Activated naive CD8-positive, alpha-beta T cell treated with anti-CD3 and anti-CD28 coated beads, Interleukin-2, amount 50 U/mL, for 24 hours (primary cell): ENCODE results near the gene FXR2.
"Not testable (repeated sequence)": the region's sequence is repeated elsewhere in the genome, so short reads cannot be mapped to it uniquely, and the experiment has no call there.

Source experiments
- ATAC-seq: fragments of 150-1000 bp; cut with Tn5 transposase; one replicate; pipeline ENCODE4 v1.10.0; 2021
- DNase-seq: peaks from one replicate; pipeline ENCODE4 v3.0.0; 2021
- H3K27ac Mint-ChIP-seq: one replicate; pipeline ENCODE4 v1.8.0; 2021; ENCODE audit warnings: mild to moderate bottlenecking, mixed read lengths
- H3K27me3 Mint-ChIP-seq: one replicate; pipeline ENCODE4 v1.8.0; 2021; ENCODE audit warnings: mixed read lengths
- H3K36me3 Mint-ChIP-seq: one replicate; pipeline ENCODE4 v1.8.0; 2021; ENCODE audit warnings: low read depth, mixed read lengths
- H3K4me1 Mint-ChIP-seq: one replicate; pipeline ENCODE4 v1.8.0; 2021; ENCODE audit warnings: mixed read lengths
- H3K4me3 Mint-ChIP-seq: one replicate; pipeline ENCODE4 v1.8.0; 2021; ENCODE audit warnings: mild to moderate bottlenecking, moderate library complexity, mixed read lengths
- H3K9me3 Mint-ChIP-seq: one replicate; pipeline ENCODE4 v1.8.0; 2021; ENCODE audit warnings: mixed read lengths

FXR2 gene

GRCh38 chr17:7636163-7636562 lies 21.5 kb upstream of the FXR2 start:
- no peak overlapping the region for H3K4me3 Mint-ChIP-seq
- H3K27ac Mint-ChIP-seq = no peak overlapping the region
- DNase-seq (no peak), ATAC-seq (no peak)
- peaks cover 3% of the 10 kb centered on the region for H3K27me3 Mint-ChIP-seq
- H3K36me3 Mint-ChIP-seq = no peaks in the 10 kb centered on the region
- no peaks in the 10 kb centered on the region for H3K4me1 Mint-ChIP-seq
- no peaks in the 10 kb centered on the region for H3K9me3 Mint-ChIP-seq

GRCh38 chr17:7634384-7634783 lies 19.7 kb upstream of the FXR2 start:
- H3K4me1 Mint-ChIP-seq = no peaks in the 10 kb centered on the region
- ATAC-seq (peak; percentile 26), DNase-seq (peak; percentile 39)
- H3K36me3 Mint-ChIP-seq = no peaks in the 10 kb centered on the region
- no peak overlapping the region for H3K4me3 Mint-ChIP-seq
- H3K27ac Mint-ChIP-seq = no peak overlapping the region
- H3K9me3 Mint-ChIP-seq = no peaks in the 10 kb centered on the region
- no peaks in the 10 kb centered on the region for H3K27me3 Mint-ChIP-seq

DNA sequence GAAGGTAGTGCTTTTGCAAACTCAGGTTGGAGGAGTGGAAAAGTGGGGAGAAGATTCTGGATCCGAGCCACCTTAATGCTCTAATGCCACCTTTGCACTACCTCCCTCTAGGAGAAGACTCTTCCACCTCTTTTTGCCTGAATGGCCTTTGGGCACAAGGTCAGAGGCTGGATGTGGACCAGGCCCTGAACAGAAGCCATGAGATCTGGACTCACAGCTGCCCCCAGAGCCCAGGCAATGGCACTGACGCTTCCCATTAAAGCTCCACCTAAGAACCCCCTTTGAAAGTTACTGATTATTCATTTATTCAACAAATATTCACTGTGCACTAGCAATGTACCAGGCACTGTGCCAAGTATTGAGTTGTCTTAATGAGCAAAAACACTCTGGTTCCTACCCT lies 18.4 kb upstream of the FXR2 start:
- H3K27ac Mint-ChIP-seq = no peak overlapping the region
- no peak overlapping the region for H3K4me3 Mint-ChIP-seq

DNA sequence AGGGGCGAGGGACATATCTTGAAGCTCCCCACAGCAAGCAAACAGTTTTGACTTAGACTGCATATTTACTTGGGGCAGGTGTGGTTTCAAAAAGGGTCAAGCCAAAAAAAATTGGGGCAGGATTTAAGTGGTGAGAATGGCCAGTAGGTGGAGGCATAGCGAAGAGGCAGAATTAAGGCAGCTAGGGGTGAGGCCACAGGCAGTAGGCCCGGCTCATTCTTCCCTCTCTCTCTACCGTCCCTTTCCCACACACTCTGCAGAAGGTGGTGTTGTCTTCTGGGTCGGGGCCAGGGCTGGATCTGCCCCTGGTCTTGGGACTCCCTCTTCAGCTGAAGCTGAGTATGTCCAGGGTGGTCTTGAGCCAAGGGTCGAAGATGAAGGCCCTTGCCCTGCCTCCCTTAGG lies 17.8 kb upstream of the FXR2 start:
- no peaks in the 10 kb centered on the region for H3K36me3 Mint-ChIP-seq
- no peaks in the 10 kb centered on the region for H3K27me3 Mint-ChIP-seq
- H3K27ac Mint-ChIP-seq = no peak overlapping the region
- peaks cover 5% of the 10 kb centered on the region for H3K4me1 Mint-ChIP-seq
- ATAC-seq = peak; percentile 34
- H3K9me3 Mint-ChIP-seq = no peaks in the 10 kb centered on the region
- H3K4me3 Mint-ChIP-seq = no peak overlapping the region
- DNase-seq = peak; percentile 28

More for the DNA sequence above, 18.4 kb upstream of the FXR2 start:
- no peaks in the 10 kb centered on the region for H3K36me3 Mint-ChIP-seq
- peaks cover 2% of the 10 kb centered on the region for H3K4me1 Mint-ChIP-seq
- no peaks in the 10 kb centered on the region for H3K9me3 Mint-ChIP-seq
- H3K27me3 Mint-ChIP-seq = no peaks in the 10 kb centered on the region
- DNase-seq = no peak
- ATAC-seq = no peak

DNA sequence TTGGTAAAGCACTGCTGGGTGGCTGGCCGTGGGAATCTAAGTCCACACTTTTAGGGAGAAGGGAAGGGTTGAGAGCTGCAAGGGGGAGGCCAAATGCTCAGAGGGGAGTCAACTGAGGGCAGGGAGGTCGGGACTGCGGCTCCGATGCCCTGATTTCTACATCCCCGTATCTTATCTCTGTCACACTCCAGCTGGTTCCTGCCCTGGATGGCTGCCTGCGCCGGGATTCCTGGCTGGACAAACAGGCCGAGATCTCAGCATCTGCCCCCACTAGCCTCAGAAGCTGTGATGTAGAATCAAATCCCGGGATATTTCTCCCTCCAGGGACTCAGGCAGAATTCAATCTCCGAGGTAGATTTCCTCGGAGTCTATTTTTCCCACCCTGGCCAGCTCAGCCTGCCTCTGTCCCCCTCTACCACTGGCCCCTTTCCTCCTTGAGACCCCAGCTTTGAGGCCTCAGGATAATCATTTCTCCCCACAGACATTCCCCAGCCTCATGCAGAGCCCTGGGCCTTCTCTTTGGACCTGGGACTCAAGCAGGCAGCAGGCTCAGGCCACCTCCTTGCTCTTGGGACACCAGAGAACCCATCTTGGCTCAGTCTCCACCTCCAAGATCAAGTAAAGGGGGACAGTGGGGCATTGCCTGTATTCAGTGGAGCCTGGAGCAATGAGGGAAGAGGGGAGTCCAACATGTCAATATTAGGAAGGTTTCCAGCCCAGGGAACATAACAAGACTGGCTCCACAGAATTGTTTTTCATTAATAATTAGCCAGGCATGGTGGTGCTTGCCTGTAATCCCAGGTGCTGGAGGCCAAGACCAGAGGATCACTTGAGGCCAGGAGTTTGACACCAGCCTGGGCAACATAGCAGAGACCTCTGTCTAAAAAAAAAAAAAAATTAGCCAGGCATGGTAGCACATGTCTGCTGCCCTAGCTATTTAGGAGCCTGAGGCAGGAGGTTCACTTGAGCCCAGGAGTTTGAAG lies 17.0 kb upstream of the FXR2 start:
- Mint-ChIP-seq H3K27me3 (no peaks in the 10 kb centered on the region), H3K4me1 (peaks cover 10% of the 10 kb centered on the region), H3K27ac (no peak overlapping the region), H3K36me3 (no peaks in the 10 kb centered on the region), H3K9me3 (no peaks in the 10 kb centered on the region), H3K4me3 (no peak overlapping the region)
- DNase-seq (no peak), ATAC-seq (no peak)

- Mint-ChIP-seq H3K27ac (no peak within 1 kb of the TSS), H3K36me3 (no peaks in the 10 kb centered on the region), H3K4me3 (no peak within 1 kb of the TSS)
Observed at GRCh38 chr17:7629939-7630571, 15.4 kb upstream of the FXR2 start, which contains the start of gene SHBG. Gene SHBG, plus strand, starts transcription at chr17:7630135. Its CDS starts 38 bp downstream, at chr17:7630173.

DNA sequence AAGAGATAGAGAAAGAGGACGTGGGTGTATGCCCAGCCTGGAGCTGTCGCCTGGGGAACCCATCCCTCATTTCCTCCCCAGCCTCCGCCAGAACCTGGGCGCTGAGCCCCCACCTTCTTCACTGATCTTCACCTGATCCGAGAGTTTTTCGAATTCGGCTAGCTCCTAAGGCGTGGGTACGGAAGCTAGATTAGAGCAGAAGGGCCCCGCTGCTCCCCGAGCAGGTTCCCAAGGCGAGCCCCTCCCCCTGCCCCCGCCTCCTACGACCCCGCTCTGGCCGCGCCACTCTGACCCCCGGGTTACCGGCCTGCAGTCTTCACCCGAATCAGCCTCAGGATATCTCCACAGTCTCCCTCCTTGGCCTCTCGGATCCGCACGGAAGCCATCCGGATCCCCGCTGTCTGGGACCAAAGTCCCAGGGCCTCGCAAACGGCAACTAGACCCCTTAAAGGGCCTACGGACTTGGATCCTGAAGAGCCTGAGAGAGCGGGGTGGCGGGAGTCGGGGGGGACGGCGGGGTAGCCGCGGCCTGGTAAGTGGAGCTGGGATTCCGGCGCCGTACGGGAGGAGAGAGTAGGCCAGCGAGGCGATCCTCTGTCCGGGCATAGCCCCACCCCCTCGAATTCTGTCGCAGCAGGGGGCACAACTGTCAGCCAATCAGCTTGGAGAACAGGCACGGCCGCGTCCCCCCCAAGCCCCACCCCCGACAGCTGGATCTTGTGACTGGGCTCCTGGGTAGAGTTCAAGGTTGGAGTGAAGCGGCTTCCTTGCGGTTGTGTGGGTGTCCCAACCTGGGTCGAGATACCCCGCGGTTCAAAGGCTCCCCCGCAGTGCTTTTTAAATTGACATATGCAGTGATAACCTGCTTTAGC lies 12.8 kb upstream of the FXR2 start, which contains the start of gene SAT2:
SAT2 (minus strand) TSS at position 572 of the 872 bp plus-strand sequence; CDS start at position 386, 186 bp downstream.
- peak within 1 kb of the TSS; percentile 31 for H3K27ac Mint-ChIP-seq
- peak; percentile 95 for ATAC-seq
- H3K9me3 Mint-ChIP-seq = no peaks in the 10 kb centered on the region
- H3K4me3 Mint-ChIP-seq = peak within 1 kb of the TSS; percentile 82
- H3K27me3 Mint-ChIP-seq = no peaks in the 10 kb centered on the region
- peak; percentile 87 for DNase-seq
- H3K4me1 Mint-ChIP-seq = peaks cover 14% of the 10 kb centered on the region
- H3K36me3 Mint-ChIP-seq = no peaks in the 10 kb centered on the region

More at GRCh38 chr17:7629939-7630571, 15.4 kb upstream of the FXR2 start, which contains the start of gene SHBG:
- ATAC-seq = no peak
- DNase-seq = no peak
- H3K9me3 Mint-ChIP-seq = no peaks in the 10 kb centered on the region
- no peaks in the 10 kb centered on the region for H3K27me3 Mint-ChIP-seq
- H3K4me1 Mint-ChIP-seq = peaks cover 14% of the 10 kb centered on the region

DNA sequence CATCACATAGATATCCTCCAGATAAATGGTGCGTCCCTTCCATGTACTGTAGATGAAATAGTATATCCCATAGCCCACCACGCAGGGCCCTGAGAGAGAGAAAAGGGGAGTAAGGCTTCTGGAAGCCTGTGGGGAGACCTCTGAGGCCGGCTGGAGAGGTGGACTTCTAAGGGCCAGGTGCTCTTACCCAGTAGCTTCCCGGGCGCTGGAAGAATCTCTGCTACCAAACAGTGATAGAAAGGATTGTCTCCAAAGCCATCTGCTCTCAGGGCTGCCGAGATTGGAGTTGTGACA lies 12.2 kb upstream of the FXR2 start:
- no peaks in the 10 kb centered on the region for H3K9me3 Mint-ChIP-seq
- H3K27ac Mint-ChIP-seq = no peak overlapping the region
- ATAC-seq (no peak), DNase-seq (no peak)
- peak overlapping the region; percentile 82 for H3K4me3 Mint-ChIP-seq
- H3K36me3 Mint-ChIP-seq = no peaks in the 10 kb centered on the region
- H3K4me1 Mint-ChIP-seq = peaks cover 14% of the 10 kb centered on the region
- H3K27me3 Mint-ChIP-seq = no peaks in the 10 kb centered on the region

DNA sequence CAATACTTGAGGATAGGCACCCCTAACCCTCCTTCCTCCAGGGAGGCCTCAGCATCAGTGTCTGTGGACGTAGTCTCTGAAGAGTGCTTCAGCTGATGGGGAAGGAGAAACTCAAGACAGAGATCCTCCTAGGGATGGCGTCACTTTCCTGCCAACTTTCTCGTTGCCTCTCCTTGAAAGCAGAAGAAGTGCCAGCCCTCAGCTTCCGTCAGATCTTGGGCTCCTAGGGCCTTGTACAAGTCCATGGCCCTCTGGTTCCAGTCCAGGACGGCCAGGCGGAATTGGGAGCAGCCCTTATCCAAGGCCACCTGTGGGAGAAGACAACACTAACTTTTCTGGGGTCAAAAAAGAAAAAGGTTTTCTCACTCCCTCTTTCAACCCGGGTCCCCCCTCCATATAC lies 11.6 kb upstream of the FXR2 start:
- H3K4me1 Mint-ChIP-seq = peaks cover 14% of the 10 kb centered on the region
- no peaks in the 10 kb centered on the region for H3K9me3 Mint-ChIP-seq
- peak overlapping the region; percentile 82 for H3K4me3 Mint-ChIP-seq
- H3K27ac Mint-ChIP-seq = no peak overlapping the region
- ATAC-seq = no peak
- no peaks in the 10 kb centered on the region for H3K27me3 Mint-ChIP-seq
- no peaks in the 10 kb centered on the region for H3K36me3 Mint-ChIP-seq
- DNase-seq = no peak

- not testable (repeated sequence) for H3K27me3 Mint-ChIP-seq, H3K36me3 Mint-ChIP-seq, DNase-seq, H3K4me3 Mint-ChIP-seq, ATAC-seq, H3K27ac Mint-ChIP-seq, H3K9me3 Mint-ChIP-seq
- H3K4me1 Mint-ChIP-seq = peaks cover 14% of the 10 kb centered on the region
Observed at GRCh38 chr17:7625749-7626148, 11.1 kb upstream of the FXR2 start.

DNA sequence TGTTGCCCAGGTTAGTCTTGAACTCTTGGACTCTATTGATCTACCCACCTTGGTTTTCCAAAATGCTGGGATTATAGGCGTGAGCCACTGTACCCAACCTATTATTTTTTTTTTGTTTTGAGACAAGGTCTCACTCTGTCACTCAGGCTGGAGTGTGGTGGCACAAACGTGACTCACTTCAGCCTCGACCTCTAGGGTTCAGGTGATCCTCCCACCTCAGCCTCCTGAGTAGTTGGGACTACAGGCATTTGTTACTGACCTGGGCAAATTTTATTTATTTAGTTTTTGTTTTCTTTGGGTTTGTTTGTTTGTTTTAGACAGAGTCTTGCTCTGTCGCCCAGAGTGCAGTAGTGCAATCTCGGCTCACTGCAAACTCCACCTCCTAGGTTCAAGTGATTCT lies 9.0 kb upstream of the FXR2 start:
- Mint-ChIP-seq H3K27me3 (no peaks in the 10 kb centered on the region), H3K4me1 (peaks cover 14% of the 10 kb centered on the region), H3K4me3 (no peak overlapping the region), H3K27ac (no peak overlapping the region), H3K36me3 (no peaks in the 10 kb centered on the region), H3K9me3 (no peaks in the 10 kb centered on the region)
- DNase-seq = no peak
- ATAC-seq = no peak

DNA sequence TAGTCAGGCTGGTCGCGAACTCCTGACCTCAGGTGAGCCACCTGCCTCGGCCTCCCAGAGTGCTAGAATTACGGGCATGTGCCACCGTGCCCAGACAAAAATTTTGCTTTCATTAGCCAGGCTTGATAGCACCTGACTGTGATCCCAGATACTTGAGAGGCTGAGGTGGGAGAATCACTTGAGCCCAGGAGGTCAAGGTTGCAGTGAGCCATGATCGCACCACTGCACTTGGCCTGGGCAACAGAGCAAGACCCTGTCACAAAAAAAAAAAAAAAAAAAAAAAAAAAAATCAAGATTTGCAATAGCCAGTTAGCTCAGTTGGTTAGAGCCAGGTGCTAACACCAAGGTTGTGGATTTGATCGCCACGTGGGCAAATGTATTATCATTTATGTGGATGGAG lies 6.1 kb upstream of the FXR2 start:
- DNase-seq (no peak), ATAC-seq (no peak)
- Mint-ChIP-seq H3K27ac (no peak overlapping the region), H3K4me3 (no peak overlapping the region), H3K9me3 (no peaks in the 10 kb centered on the region), H3K4me1 (no peaks in the 10 kb centered on the region), H3K36me3 (no peaks in the 10 kb centered on the region), H3K27me3 (no peaks in the 10 kb centered on the region)

DNA sequence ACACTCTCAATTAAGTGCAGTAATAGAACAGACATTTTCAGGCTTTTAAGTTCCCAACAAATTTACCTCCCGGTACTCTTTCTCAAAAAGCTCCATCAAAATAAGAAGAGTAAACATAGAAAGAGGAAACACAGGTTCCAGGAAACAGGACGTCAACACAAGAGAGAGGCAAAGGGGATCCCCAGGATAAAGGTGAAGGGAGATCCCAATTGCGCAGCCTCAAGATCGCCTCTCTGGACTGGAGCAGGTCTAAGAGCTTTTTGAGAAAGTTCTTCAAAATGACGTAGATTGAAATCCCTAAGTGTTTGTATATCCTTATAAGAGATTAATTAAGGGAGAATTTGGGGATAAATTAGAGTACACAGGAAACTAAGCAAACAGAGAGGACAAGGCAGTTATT lies 3.9 kb upstream of the FXR2 start:
- Mint-ChIP-seq H3K4me3 (no peak overlapping the region), H3K36me3 (no peaks in the 10 kb centered on the region), H3K9me3 (no peaks in the 10 kb centered on the region), H3K4me1 (peaks cover 10% of the 10 kb centered on the region), H3K27me3 (peaks cover 1% of the 10 kb centered on the region), H3K27ac (no peak overlapping the region)
- DNase-seq = no peak
- no peak for ATAC-seq

GRCh38 chr17:7615265-7615747 lies 609 bp upstream of the FXR2 start:
- peaks cover 17% of the 10 kb centered on the region for H3K36me3 Mint-ChIP-seq
- peaks cover 38% of the 10 kb centered on the region for H3K4me1 Mint-ChIP-seq
- peaks cover 1% of the 10 kb centered on the region for H3K27me3 Mint-ChIP-seq
- no peak for DNase-seq
- peak overlapping the region; percentile 89 for H3K4me3 Mint-ChIP-seq
- H3K9me3 Mint-ChIP-seq = no peaks in the 10 kb centered on the region
- peak overlapping the region; percentile 95 for H3K27ac Mint-ChIP-seq
- ATAC-seq = no peak
